Thyroid gland (tissue), 4 donors: ENCODE data around the gene CHGA. TPM values are rescaled to one million over a fixed set of nuclear protein-coding genes. Genes with fewer than 3 reads are reported as not detected.

Experiments used
- DNase-seq, 2 donors: peaks; one replicate each; pipeline ENCODE4 v3.0.0-alpha.2; 2019
- H3K27ac ChIP-seq, 3 donors: fragments of 200-600 bp; sonication (generic); 1 replicate in 2 of 3; 2 replicates in 1 of 3; pipeline ENCODE4 v1.5.1; 2016 to 2019; ENCODE audit warnings: mild to moderate bottlenecking in 1 of 3, moderate library complexity in 1 of 3
- H3K27me3 ChIP-seq: fragments of 200-600 bp; sonication (generic); one replicate; pipeline ENCODE4 v1.5.1; 2019
- H3K36me3 ChIP-seq, 2 donors: fragments of 200-600 bp; sonication (generic); one replicate each; pipeline ENCODE4 v1.5.1; 2016 to 2019
- H3K4me1 ChIP-seq, 2 donors: fragments of 200-600 bp; sonication (generic); one replicate each; pipeline ENCODE4 v1.5.1; 2017 to 2019
- H3K4me3 ChIP-seq, 3 donors: fragments of 200-600 bp; sonication (generic); replicated peaks in 1 of 3; 1 replicate in 2 of 3; 2 replicates in 1 of 3; pipeline ENCODE4 v1.5.1; 2016; ENCODE audit warnings: mild to moderate bottlenecking in 1 of 3
- H3K9me3 ChIP-seq: fragments of 200-600 bp; sonication (generic); one replicate; pipeline ENCODE4 v1.5.1; 2017
- CTCF ChIP-seq, 6 experiments: fragments of 200-600 bp in 3 of 6; fragments of 450-650 bp in 3 of 6; sonication (generic) in 3 of 6; IDR thresholded peaks; one replicate each; pipeline ENCODE4 v1.5.1; 2016 to 2019; ENCODE audit warnings: antibody characterized with exemption in 6 of 6, mild to moderate bottlenecking in 2 of 6, inconsistent platforms in 1 of 6, moderate library complexity in 1 of 6
- POLR2A ChIP-seq, 2 donors: fragments of 450-650 bp; IDR thresholded peaks; one replicate each; pipeline ENCODE4 v1.6.1; 2017; ENCODE audit warnings: antibody characterized with exemption in 2 of 2, mild to moderate bottlenecking in 2 of 2, moderate library complexity in 1 of 2
- WGBS, 2 donors: methylation state at CpG; one replicate each; pipeline ENCODE4 v1.1.5; 2017; 5-methylcytosine and 5-hydroxymethylcytosine counted together
- intact Hi-C: fragments of 100-400 bp; cut with DNase I; formaldehyde crosslinking; loops from one replicate; pipeline ENCODE4 v1.15.1; 2023
- total RNA-seq, 4 donors: library from RNA; depleted of rRNA; stranded (reverse); fragments of >200 nt; gene quantifications; one replicate each; pipeline ENCODE4 v1.2.3, GENCODE V29; 2016

CHGA gene
- total RNA-seq, 4 donors from 2014 or later: 0.54 to 9.6 (median 1.5) TPM

- 85 to 95% methylated on average over 5 of the region's 5 CpGs for WGBS, 2 donors
- DNase-seq: no peak
- Histone ChIP-seq H3K27ac (no peak overlapping the region), H3K4me1 (no peaks in the 10 kb centered on the region), H3K36me3 (peaks cover 5 to 15% of the 10 kb centered on the region in 2 donors), H3K9me3 (no peaks in the 10 kb centered on the region), H3K4me3 (no peak overlapping the region), H3K27me3 (no peaks in the 10 kb centered on the region)
- TF ChIP-seq POLR2A (IDR thresholded peaks at IDR 0.05) (no peak), CTCF (IDR thresholded peaks at IDR 0.05) (no peak)
- intact Hi-C loops: no loop called here
These were observed 32.0 kb downstream of the CHGA start for GRCh38 chr14:92954933-92955332.

GRCh38 chr14:92955381-92955780 lies 32.4 kb downstream of the CHGA start:
- intact Hi-C loops: no loop called here
- H3K27me3 ChIP-seq: no peaks in the 10 kb centered on the region
- H3K27ac ChIP-seq: no peak overlapping the region
- no peaks in the 10 kb centered on the region for H3K9me3 ChIP-seq
- H3K4me3 ChIP-seq: no peak overlapping the region
- H3K4me1 ChIP-seq: no peaks in the 10 kb centered on the region
- peaks cover 2 to 15% of the 10 kb centered on the region in 2 donors for H3K36me3 ChIP-seq
- DNase-seq: no peak
- TF ChIP-seq CTCF (IDR thresholded peaks at IDR 0.05) (no peak), POLR2A (IDR thresholded peaks at IDR 0.05) (no peak)
- WGBS, 2 donors: 96% methylated on average over 7 of the region's 7 CpGs

- no peaks in the 10 kb centered on the region for H3K4me1 ChIP-seq
- no peaks in the 10 kb centered on the region for H3K27me3 ChIP-seq
- H3K27ac ChIP-seq: no peak overlapping the region
- H3K9me3 ChIP-seq: no peaks in the 10 kb centered on the region
- intact Hi-C loops: no loop called here
- TF ChIP-seq CTCF (IDR thresholded peaks at IDR 0.05) (no peak), POLR2A (IDR thresholded peaks at IDR 0.05) (no peak)
- peaks cover 0 to 8% of the 10 kb centered on the region in 2 donors for H3K36me3 ChIP-seq
- DNase-seq: no peak
- no peak overlapping the region for H3K4me3 ChIP-seq
- 83 to 90% methylated on average over 11 of the region's 11 CpGs for WGBS, 2 donors
These were observed 34.0 kb downstream of the CHGA start for GRCh38 chr14:92956961-92957360.

GRCh38 chr14:92958373-92959188 lies 35.6 kb downstream of the CHGA start:
- peaks cover 0 to 8% of the 10 kb centered on the region in 2 donors for H3K36me3 ChIP-seq
- 93 to 95% methylated on average over 12 to 20 of the region's 22 CpGs for WGBS, 2 donors
- intact Hi-C loops: no loop called here
- H3K4me3 ChIP-seq: no peak overlapping the region
- no peaks in the 10 kb centered on the region for H3K27me3 ChIP-seq
- H3K4me1 ChIP-seq: peaks cover 0 to 2% of the 10 kb centered on the region in 2 donors
- no peak for DNase-seq
- TF ChIP-seq CTCF (IDR thresholded peaks at IDR 0.05) (no peak), POLR2A (IDR thresholded peaks at IDR 0.05) (no peak)
- H3K27ac ChIP-seq: no peak overlapping the region
- no peaks in the 10 kb centered on the region for H3K9me3 ChIP-seq

- no peak for DNase-seq
- Histone ChIP-seq H3K36me3 (peaks cover 0 to 8% of the 10 kb centered on the region in 2 donors), H3K9me3 (no peaks in the 10 kb centered on the region), H3K27ac (no peak overlapping the region), H3K4me3 (no peak overlapping the region), H3K27me3 (no peaks in the 10 kb centered on the region), H3K4me1 (peaks cover 4 to 8% of the 10 kb centered on the region in 2 donors)
- WGBS, 2 donors: 84 to 86% methylated on average over 7 to 10 of the region's 10 CpGs
- no peak for TF ChIP-seq POLR2A (IDR thresholded peaks at IDR 0.05)
- TF ChIP-seq CTCF (IDR thresholded peaks at IDR 0.05): no peak
- intact Hi-C loops: no loop called here
These were observed 36.2 kb downstream of the CHGA start for GRCh38 chr14:92959189-92959531.
